ENCODE results near the gene TMEM231.

The TMEM231 gene

DNA sequence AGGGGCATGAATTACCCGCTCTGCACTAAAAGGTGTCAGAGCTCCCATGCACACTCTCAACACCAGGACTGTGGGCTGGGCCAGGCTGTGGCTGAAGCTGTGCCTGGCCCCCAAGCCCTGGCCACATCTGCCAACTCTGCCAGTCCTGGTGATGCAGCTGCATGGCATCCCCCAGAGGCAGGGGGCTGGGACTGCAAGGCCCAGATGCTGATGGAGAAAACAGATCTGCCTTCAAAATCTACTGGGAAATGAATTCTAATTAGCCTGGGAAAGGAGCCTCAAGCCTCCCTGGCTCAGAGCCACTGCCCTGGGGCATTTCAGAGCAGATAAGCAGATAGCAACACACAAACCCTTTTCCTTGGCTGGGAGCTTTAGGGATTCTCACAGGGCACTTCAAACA, 64.2 kb downstream of the TMEM231 start:
- Histone ChIP-seq H3K4me3 (ENCODE audit: low read depth, low read length, poor library complexity, severe bottlenecking) (no peak overlapping the region), H3K9me2 (ENCODE audit: low read depth, low read length) (no peaks in the 10 kb centered on the region), H2AFZ (ENCODE audit: low read length) (no peak overlapping the region), H4K20me1 (ENCODE audit: insufficient read depth, low read length) (no peaks in the 10 kb centered on the region), H3K4me2 (ENCODE audit: low read length) (no peak overlapping the region), H3K27me3 (ENCODE audit: insufficient read depth, low read length) (no peaks in the 10 kb centered on the region), H3K9me3 (ENCODE audit: low read length) (no peaks in the 10 kb centered on the region), H3F3A (ENCODE audit: insufficient read depth, low read length) (no peaks in the 10 kb centered on the region), H3K9ac (ENCODE audit: low read length) (no peak overlapping the region), H3K27ac (ENCODE audit: low read depth, low read length, poor library complexity, severe bottlenecking) (no peak overlapping the region), H3K4me1 (ENCODE audit: insufficient read depth, low read length, severe bottlenecking) (peaks cover 6% of the 10 kb centered on the region), H3K36me3 (ENCODE audit: insufficient read depth, low read length) (no peaks in the 10 kb centered on the region), H3K79me2 (ENCODE audit: insufficient read depth, low read length) (no peaks in the 10 kb centered on the region)
- TF ChIP-seq EZH2 (IDR thresholded peaks at IDR 0.05; ENCODE audit: borderline replicate concordance, low read length) = no peak
- TF ChIP-seq, protein P1, sequence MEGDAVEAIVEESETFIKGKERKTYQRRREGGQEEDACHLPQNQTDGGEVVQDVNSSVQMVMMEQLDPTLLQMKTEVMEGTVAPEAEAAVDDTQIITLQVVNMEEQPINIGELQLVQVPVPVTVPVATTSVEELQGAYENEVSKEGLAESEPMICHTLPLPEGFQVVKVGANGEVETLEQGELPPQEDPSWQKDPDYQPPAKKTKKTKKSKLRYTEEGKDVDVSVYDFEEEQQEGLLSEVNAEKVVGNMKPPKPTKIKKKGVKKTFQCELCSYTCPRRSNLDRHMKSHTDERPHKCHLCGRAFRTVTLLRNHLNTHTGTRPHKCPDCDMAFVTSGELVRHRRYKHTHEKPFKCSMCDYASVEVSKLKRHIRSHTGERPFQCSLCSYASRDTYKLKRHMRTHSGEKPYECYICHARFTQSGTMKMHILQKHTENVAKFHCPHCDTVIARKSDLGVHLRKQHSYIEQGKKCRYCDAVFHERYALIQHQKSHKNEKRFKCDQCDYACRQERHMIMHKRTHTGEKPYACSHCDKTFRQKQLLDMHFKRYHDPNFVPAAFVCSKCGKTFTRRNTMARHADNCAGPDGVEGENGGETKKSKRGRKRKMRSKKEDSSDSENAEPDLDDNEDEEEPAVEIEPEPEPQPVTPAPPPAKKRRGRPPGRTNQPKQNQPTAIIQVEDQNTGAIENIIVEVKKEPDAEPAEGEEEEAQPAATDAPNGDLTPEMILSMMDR (IDR thresholded peaks at IDR 0.05; ENCODE audit: low read length) = peak; percentile 43

GRCh38 chr16:75488322-75488721, 67.7 kb downstream of the TMEM231 start:
- Histone ChIP-seq H3K9me3 (ENCODE audit: low read length) (no peaks in the 10 kb centered on the region), H3K79me2 (ENCODE audit: insufficient read depth, low read length) (no peaks in the 10 kb centered on the region), H3K9ac (ENCODE audit: low read length) (no peak overlapping the region), H2AFZ (ENCODE audit: low read length) (no peak overlapping the region), H3F3A (ENCODE audit: insufficient read depth, low read length) (peaks cover 3% of the 10 kb centered on the region; the same call in 1 of the 2 replicates), H3K36me3 (ENCODE audit: insufficient read depth, low read length) (no peaks in the 10 kb centered on the region), H3K4me2 (ENCODE audit: low read length) (no peak overlapping the region), H3K4me3 (ENCODE audit: low read depth, low read length, poor library complexity, severe bottlenecking) (no peak overlapping the region), H4K20me1 (ENCODE audit: insufficient read depth, low read length) (no peaks in the 10 kb centered on the region), H3K4me1 (ENCODE audit: insufficient read depth, low read length, severe bottlenecking) (peaks cover 32% of the 10 kb centered on the region), H3K27ac (ENCODE audit: low read depth, low read length, poor library complexity, severe bottlenecking) (no peak overlapping the region), H3K27me3 (ENCODE audit: insufficient read depth, low read length) (no peaks in the 10 kb centered on the region), H3K9me2 (ENCODE audit: low read depth, low read length) (no peaks in the 10 kb centered on the region)
- TF ChIP-seq, protein P1 (IDR thresholded peaks at IDR 0.05; ENCODE audit: low read length) = no peak
- no peak for TF ChIP-seq EZH2 (IDR thresholded peaks at IDR 0.05; ENCODE audit: borderline replicate concordance, low read length)
